ENCODE measurements around the gene PIGL.
"Not testable (repeated sequence)": the region's sequence is repeated elsewhere in the genome, so short reads cannot be mapped to it uniquely, and the experiment has no call there.

The PIGL gene

DNA sequence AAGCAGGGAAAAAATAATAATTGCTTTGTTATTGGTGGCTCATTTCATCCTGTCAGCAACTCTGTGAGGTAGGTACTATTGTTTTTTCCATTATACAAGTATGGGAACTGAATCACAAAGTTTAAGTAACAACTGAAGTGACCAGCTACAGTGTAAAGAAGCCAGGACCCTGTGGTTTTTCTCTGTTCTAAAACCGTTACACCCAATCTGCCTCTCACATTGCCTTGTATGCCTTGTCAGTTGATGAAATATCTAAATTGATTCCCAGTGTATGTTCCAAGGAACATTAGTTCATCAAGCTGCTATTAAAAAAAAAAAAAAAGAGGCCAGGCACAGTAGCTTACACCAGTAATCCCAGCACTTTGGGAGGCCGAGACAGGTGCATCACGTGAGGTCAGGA lies 5.4 kb downstream of the PIGL start:
- no peak for DNase-seq

DNA sequence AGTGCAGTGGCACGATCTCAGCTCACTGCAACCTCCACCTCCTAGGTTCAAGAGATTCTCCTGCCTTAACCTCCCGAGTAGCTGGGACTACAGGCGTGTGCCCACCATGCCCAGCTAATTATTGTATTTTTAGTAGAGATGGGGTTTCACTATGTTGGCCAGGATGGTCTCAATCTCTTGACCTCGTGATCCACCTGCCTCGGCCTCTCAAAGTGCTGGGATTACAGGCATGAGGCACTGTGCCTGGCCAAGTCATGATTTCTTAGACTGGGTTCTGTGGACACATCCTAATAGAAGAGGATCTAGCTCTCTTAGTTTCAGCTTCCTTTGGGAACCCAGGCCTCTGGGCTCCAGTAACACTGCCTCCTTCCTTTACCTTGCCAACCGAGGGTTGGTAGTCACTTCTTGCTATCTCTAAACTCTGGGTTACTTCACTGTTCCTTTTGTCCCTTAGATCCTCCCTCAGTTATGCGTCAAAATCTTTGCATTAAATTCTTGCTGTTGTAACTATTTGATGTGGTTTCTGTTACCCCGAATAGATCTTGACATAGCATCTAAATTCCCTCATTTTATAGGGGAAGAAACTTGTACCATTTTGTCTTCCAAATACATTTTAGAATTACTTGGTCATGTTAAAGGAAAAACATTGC lies 13.0 kb downstream of the PIGL start:
- DNase-seq: not testable (repeated sequence)

DNA sequence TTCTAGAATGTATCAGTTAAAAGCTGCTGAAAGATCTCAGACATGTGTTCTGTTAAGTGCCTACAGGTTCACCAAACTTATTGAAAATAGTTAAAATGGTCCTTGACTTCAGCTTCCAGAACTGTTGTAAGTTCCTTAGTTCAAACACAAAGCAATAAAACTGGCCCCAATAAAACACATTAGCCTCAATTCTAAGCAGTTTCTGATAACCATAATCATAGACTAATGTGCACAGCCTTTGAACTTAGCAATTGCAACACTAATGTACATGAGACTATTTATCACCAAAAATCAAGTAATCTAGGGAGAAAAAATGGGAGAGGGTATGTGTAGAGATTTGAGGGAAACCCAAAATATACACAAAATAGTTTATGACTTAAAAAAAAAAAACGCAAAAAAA lies 15.4 kb downstream of the PIGL start:
- no peak for DNase-seq

DNA sequence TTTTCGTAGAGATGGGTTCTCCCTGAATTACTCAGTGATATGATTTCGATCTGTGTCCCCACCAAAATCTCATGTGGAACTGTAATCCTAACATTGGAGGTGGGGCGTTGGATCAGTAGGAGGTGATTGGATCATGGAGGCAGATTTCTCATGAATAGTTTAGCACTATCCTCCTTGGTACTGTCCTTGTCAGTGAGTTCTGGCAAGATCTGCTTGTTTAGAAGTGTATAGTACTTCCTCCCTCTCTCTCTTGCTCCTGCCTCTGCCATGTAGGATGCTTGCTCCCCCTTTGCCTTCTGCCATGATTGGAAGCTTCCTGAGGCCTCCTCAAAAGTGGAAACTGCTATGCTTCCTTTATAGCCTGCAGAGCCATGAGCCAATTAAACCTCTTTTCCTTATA lies 22.9 kb downstream of the PIGL start:
- no peak for DNase-seq

DNA sequence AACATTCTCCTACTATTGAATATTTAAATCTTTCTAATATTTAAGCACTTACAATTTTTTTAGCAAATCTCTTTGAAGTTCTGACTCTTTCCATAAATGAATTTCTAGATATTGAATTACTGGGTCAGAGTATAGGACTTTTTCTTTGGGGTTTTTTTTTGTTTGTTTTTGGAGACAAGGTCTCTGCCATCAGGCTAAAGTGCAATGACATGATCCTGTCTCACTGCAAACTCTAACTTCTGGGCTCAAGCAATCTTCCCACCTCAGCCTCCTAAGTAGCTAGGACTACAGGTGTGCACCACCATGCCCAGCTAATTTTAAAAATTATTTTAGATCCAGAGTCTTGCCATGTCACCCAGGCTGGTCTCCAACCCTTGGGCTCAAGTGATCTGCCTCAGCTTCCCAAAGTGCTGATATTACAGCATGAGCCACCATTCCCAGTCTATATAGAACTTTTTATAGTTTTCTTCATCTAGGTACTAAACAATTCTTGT lies 24.9 kb downstream of the PIGL start:
- no peak for DNase-seq

DNA sequence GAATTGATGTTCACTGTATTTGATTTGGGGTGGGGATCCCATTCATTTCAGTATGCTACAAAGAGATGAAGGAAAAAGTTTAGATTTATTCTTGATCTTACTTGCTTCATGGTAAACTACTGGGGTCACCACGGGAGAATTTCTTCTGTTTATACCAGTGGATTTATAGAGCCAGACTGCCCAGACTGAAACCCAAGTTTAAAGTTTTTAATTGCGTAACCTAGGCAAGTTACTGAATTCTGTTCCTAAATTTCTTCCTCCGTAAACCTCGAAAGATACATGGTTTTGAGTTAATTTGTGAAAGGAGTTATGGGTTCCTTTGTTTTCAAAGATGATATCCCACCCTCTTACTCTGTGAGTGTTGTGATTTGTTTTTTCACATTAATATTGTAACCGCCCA lies 26.4 kb downstream of the PIGL start:
- DNase-seq: no peak

DNA sequence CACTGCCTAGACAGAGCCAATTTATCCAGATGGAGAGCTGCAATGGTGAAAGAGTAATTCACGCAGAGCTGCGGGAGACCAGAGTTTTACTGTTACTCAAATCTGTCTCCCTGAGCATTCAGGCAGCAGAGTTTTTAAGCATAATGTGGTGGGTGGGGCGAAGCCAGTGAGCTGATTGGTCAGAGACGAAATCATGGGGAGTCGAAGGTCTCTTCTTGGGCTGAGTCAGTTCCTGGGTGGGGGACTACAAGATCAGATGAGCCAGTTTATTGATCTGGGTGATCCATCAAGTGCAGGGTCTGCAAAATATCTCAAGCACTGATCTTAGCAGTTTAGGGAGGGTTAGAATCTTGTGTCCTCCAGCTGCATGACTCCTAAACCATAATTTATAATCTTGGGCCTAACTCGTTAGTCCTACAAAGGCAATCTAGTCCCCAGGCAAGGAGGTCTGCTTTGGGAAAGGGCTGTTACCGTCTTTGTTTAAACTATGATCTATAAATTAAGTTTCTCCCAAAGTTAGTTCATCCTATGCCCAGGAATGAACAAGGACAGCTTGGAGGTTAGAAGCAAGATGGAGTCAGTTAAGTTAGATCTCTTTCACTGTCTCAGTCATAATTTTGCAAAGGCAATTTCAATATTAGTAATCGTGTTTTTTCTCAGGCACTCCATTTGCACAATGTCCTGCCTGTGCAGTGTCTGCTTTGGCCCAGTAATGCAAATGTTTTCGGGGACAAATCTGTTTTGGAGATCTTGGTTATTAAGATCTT lies 27.0 kb downstream of the PIGL start:
- DNase-seq: no peak

DNA sequence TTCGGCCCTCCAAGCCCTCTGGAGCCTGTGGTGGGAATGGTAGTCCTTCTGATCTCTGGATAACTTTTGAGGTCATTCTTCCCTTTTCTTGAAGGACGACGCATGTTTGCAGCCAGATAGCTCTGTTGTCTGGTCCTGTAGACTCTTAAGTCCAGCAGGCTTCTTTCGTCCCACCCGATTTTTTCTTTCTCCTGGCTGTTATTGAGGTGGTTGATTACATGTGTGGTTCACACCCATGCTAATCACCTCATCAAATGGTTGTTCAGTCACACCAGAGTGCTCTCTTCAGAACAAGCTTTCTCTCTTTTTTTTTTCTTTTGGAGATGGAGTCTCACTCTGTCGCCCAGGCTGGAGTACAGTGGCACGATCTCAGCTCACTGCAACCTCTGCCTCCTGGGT lies 30.6 kb downstream of the PIGL start:
- no peak for DNase-seq

DNA sequence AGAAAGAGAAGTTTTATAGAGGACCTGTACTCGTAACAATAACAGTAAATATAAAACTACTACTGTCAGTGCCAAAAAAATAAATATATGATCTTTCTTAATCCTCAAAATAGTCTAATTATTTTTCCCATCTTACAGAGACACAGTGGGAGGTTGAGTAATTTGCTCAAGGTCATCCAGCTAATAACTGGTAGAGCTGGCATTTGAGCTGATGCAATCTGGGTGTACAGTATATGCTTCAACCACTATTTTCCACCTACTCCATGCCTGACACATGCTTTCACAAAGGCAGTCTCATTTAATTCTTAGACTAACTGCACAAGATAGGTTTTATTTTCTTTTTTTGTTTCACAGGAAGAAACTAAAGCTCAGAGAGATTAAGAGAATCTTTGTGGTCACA lies 33.6 kb downstream of the PIGL start:
- no peak for DNase-seq

DNA sequence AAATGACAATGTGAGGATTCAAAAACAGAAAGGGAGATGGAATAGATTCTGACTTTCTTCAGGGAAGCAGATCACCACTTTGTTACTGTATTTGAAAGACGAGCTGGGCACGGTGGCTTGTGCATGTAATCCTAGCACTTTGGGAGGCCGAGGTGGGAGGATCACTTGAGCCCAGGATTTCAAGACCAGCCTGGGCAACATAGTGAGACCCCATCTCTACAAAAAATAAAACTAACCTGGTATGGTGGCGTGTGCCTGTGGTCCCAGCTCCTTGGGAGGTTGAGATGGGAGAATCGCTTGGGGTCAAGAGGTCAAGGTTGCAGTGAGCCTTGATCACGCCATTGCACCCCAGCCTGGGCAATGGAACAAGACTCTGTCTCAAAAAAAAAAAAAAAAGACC lies 34.0 kb downstream of the PIGL start:
- no peak for DNase-seq

DNA sequence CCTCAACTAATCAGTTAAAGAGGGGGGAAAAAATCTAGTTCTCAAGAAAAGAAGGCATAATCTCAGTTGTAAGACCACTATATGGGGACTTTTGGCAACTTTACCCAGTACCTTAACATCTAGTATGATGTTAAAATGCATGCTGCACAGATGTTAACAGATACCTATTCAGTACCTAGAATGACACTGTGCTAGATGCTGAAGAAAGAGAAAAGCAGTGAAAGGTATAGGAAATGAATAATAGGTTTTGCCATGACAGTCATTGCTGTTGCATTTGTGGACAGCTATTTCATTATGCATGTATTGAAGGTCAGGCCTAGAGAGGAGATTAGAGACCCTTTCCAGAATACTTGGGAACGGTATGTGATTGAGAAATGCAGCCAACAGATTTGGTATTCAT lies 34.5 kb downstream of the PIGL start:
- no peak for DNase-seq

DNA sequence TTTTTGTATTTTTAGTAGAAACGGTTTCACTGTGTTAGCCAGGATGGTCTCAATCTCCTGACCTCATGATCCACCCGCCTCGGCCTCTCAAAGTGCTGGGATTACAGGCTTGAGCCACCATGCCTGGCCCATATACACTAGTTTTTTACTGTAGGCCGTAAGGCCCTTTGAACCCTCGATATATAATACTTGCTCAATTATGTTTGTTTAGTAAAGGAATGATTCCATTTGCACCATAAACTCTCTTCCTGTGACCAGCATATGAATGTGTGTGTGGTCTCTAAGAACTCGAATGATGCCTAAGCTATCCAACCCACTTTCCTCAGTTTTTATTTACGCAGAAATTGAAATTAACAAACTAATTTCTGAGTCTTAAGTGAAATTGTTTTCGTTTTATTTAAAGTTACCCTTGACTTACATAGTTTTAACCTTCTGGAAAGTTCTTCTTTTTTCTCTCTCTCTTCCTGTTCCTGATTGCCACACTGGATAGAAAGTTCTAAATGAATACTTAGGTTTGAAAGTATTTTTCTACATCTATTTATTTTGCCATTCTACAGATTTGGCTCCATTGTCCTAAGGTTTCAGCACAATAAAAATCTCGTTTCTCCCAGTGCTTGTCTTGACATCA lies 37.9 kb downstream of the PIGL start:
- DNase-seq: no peak

DNA sequence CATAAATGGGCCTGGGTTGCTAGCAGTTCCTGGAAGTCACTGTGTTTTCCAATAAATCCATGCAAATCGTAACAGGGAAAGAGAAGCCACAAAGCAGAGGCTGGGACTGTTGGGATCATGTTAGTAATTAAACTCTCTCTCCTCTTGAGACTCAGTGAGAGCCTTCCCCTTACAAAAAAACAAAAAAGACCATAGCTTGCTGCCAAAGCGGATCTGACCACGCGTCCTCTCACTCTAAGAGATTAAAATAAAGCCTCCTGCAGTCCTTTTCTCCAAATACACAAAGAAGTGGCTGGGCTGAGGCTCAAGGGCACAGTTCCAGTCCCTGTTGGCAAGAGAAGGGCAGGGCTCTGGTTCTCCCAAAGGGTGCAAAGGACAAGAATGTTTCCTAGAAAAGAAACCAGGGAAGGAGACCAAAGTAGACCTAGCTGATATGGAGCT lies 38.5 kb downstream of the PIGL start:
- DNase-seq: no peak

DNA sequence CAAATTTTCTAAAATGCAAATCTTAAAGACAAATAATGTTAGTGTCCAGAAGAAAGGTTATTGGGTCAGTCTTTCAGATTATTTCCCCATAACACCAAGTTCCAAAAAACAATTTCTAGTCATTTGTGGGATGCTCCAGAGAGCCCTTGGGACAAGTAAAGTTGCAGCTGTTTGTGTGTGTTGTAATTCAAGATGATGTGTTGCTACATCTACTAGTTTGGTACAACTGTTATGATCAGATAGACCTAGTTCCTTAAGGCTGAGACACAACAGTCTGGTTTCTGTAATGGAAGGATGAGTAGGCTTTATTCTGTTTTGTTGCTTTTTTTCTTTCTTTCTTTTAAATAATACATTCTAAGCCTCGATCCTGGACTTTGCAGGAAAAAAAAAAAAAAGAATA lies 41.9 kb downstream of the PIGL start:
- no peak for DNase-seq

DNA sequence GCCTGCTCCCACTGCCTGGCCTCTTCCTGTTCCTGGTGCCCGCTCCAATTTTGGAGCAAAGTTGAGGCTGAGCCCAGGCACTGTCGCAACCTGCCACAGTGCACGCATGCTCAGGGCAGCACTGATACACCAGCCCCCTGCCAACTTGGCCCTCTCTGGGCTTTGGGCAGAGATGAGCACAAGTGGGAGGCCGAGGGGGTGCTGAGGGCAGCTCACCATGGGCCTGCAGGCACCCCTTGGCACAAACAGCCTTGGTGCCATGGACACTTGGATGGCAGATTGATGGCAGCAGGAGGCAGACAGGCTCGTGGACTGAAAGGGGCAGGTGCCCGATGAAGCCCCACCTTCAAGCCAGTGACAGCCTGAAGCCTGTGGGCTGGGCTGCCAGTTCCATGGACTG lies 42.9 kb downstream of the PIGL start:
- no peak for DNase-seq

DNA sequence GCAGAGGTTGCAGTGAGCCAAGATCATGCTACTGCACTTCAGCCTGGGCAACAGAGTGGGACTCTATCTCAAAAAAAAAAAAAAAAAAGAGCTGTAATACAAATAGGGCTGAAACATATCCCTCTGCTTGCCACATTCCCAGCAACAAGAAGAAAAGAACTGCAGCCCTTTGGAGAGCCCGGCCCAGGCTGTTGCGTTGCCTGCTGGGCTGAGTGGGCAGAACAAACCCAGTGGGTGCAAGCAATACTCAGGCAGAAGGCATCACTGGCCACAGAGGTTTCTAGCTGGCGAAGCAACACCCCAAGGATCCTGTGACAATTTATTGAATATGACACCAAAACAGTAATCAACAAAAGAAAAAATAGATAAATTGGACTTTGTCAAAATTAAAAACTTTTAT lies 44.0 kb downstream of the PIGL start:
- no peak for DNase-seq

DNA sequence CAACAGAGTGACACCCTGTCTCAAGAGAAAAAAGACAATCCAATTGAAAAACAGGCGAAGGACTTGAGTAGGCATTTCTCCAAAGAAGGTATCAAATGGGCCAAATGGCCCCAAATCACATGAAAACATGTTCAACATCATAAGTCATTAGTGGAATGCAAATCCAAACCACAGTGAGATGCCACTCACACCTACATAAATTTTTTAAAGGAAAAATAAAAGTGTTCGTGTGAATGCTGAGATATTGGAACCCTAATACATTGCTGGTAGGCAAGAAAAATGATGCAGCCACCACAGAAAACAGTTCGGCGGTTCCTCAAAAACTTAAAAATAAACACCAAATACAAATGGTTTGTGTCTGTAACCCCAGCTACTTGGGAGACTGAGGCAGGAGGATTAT lies 45.2 kb downstream of the PIGL start:
- no peak for DNase-seq

DNA sequence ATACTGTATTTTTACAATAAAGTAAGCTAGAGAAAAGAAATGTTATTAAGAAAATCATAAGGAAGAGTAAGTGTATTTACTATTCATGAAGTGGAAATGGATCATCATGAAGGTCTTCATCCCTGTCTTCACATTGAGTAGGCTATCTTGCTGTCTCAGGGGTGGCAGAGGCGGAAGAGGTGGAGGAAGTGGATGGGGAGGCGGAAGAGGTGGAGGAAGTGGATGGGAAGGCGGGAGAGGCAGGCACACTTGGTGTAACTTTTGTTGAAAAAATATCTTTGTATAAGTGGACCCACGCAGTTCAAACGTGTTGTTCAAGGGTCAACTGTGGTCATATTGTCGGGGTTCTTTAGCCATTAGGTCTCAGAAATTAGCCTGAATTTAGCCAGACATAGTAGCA lies 50.2 kb downstream of the PIGL start:
- DNase-seq: no peak

DNA sequence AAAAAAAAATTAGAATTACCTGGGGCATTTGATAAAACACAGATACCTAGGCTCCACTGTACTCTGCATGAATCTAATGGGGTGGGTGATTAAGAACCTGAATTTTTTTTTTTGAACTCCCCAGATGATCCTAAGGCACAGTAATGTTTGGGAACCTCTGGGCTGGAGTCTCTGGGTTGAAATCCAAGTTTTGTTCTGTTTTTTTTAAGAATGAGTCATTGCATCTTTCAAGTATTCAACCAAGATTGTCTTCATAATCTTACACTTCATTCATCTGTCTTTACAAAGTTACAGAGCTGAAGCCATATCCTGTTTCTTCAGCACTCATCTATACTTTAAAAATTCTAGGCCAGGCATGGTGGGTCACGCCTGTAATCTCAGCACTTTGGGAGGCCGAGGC lies 52.6 kb downstream of the PIGL start:
- no peak for DNase-seq

DNA sequence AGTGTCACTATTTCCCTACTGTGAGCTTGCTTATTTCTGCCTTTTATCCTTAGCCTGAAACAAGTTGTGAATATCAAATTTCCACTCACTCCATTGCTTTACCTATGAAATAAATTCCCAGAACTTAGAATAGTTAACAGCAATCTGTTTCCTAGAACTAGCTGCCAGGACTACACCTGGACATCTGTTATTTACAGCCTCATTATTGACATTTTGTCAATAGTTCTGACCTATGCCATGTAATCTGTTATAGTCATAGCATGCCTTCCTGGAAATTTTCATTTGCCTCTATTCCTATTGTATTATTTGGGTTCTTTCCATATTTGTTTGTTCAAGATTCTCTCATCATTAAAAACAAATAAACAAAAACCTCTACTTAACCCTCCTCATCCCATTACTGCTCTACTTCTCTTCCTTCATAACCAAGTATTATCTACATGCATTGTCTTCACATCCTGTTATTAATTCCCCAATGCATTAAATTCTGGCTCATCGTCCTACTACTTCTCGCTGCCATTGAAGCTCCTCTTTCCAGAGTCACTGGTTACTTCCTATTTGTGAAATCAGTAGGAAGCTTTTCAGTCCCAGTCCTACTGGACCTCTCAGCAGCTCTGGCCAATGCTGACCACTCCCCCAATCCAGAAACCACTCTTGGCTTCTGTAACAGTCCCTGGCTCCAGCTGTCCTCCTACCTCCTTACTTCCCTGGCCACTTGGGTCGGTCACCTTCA lies 55.3 kb downstream of the PIGL start:
- DNase-seq: no peak

DNA sequence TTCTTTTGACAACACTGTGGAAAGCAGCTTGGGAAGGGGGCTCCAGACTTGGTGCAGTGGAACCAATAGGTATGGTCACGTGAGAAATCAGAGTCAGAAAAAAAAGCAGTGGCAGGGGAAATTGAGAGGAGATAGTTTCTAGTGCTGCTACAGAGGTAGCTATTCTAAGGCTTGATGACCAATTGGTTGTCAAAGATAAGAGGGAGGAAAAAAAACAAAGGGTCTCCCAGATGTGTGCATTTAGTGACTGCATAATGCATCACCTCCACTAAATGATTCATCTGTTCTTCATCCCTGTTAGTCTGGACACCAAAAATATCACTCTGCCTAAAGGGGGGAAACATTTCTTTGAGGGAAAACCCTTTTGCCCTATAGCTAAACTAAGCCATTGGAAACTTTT lies 56.5 kb downstream of the PIGL start:
- no peak for DNase-seq

DNA sequence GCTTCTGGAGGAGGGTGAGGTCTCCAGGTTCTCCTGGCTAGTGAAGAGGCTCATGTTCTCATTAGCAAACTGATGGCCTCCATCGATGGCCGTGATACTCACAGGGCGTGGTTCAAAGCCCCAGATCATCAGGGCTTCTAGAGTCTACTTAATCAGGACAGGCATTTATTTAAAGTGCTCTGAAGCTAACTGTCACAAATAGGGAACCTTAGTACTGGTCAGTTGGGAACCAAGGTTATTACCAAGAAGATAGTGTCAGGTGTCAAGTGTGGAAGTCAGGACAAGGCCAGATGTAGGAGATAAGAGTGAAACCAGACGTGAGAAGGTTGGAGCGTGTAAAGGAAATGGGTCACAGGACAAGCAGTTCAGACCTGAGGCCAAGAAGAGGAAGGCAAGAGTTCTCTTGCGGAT lies 56.9 kb downstream of the PIGL start:
- DNase-seq: no peak

DNA sequence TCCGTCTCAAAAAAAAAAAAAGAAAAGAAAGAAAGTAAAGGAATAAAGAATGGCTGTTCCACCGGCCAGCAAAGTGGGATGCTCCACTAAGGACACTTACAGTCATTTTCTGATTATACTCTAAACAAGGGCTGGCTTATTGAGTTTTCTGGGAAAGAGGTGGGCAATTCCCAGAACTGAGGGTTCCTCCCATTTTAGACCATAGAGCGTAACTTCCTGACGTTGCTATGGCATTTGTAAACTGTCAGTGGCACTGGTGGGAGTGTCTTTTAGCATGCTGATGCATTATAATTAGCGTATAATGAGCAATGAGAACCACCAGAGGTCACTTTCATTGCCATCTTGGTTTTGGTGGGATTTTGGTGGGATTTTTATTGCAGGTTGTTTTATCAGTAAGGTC lies 58.0 kb downstream of the PIGL start:
- DNase-seq: no peak

DNA sequence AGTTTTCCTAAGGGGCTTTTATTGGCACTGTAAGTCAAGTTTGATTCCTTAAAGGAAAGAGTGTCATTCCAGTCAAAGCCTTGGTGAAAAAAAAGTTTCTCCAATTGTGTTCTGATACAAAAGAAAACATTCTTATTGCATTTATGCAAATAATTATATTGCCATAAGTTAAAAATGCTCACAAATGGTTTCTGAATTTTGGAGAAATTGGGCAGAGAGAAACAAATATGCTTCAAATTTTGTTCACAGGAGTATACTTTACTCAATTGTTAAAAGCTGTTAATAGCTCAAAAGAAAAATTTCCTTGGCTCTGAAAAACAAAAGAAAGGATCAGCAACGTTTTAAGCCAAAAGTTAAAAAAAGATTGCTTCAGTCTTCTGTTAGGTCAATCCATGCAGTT lies 60.2 kb downstream of the PIGL start:
- DNase-seq: no peak

All from NCI-H446 treated with DMSO at 0.1 percent for 48 hours (cell line).